Middle frontal gyrus (tissue), 1 donor: ENCODE measurements around the gene PRKAR1B.

Source experiments
- DNase-seq: peaks from one replicate; pipeline ENCODE4 v3.0.0-alpha.2; 2015; ENCODE audit warnings: low spot score; ENCODE audit errors: extremely low spot score

Gene PRKAR1B

GRCh38 chr7:514242-514641 is 212.8 kb downstream of the PRKAR1B start:
- DNase-seq = no peak

- DNase-seq = no peak
Measured at GRCh38 chr7:513521-514166, 213.4 kb downstream of the PRKAR1B start.

- no peak for DNase-seq
Measured at GRCh38 chr7:512541-513311, 214.4 kb downstream of the PRKAR1B start.

DNA sequence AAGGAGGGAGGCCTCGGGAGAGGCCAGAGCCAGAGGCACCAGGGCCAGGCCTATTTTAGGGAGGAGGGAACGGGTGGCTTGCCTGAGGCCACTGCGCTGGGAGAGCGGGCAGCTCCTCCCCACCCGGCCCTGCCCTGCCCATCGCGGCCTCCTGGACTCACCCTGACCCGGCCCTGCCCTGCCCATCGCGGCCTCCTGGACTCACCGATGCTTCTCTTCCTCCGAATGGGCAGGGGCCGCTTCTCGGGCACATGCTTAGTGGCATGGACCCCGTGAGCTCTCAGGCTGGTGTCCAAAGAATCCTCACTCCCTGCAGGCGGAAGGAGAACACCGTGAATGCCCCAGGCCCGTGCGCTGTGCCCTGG is 215.0 kb downstream of the PRKAR1B start:
- no peak for DNase-seq

- no peak for DNase-seq
Measured at GRCh38 chr7:511476-512145, 215.5 kb downstream of the PRKAR1B start.

- no peak for DNase-seq
Measured at GRCh38 chr7:510782-511281, 216.2 kb downstream of the PRKAR1B start.

- DNase-seq = no peak
Measured at GRCh38 chr7:510131-510481, 217.0 kb downstream of the PRKAR1B start.

DNA sequence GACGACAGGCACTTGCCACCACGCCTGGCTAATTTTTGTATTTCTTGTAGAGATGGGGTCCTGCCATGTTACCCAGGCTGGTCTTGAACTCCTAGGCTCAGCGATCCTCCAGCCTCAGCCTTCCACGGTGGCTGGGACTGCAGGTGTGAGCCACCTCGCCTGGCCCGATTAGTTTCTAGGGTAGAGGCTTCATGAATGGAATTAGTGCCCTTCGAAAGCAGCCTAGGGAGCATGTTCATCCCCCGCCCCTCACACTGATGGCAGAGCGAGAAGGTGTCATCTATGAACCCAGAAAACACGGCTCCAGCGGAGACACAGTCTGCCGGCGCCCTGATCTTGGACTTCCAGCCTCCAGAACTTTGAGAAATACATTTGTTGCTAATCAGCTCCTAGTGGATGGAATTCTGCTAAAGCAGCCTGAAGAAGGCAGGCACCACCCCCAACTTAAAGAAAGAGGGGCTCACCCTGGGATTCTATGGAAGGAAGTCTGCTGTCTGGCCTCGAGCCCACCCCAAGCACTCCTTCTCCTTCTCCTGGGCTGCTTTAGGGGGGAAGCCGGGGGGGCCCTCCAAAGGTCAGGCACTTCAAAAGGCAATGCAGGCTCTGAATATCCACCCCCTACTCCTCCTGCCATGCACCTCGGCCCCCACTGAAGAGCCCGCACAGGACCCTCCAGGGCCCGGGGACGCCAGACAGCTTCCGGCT is 217.5 kb downstream of the PRKAR1B start:
- DNase-seq = no peak

- no peak for DNase-seq
Measured at GRCh38 chr7:508461-509170, 218.5 kb downstream of the PRKAR1B start.

GRCh38 chr7:507623-508300 is 219.3 kb downstream of the PRKAR1B start:
- no peak for DNase-seq

GRCh38 chr7:506921-507622 is 220.0 kb downstream of the PRKAR1B start:
- DNase-seq = no peak

- no peak for DNase-seq
Measured at GRCh38 chr7:506391-506831, 220.7 kb downstream of the PRKAR1B start.

GRCh38 chr7:505171-505570 is 221.9 kb downstream of the PRKAR1B start:
- no peak for DNase-seq

DNA sequence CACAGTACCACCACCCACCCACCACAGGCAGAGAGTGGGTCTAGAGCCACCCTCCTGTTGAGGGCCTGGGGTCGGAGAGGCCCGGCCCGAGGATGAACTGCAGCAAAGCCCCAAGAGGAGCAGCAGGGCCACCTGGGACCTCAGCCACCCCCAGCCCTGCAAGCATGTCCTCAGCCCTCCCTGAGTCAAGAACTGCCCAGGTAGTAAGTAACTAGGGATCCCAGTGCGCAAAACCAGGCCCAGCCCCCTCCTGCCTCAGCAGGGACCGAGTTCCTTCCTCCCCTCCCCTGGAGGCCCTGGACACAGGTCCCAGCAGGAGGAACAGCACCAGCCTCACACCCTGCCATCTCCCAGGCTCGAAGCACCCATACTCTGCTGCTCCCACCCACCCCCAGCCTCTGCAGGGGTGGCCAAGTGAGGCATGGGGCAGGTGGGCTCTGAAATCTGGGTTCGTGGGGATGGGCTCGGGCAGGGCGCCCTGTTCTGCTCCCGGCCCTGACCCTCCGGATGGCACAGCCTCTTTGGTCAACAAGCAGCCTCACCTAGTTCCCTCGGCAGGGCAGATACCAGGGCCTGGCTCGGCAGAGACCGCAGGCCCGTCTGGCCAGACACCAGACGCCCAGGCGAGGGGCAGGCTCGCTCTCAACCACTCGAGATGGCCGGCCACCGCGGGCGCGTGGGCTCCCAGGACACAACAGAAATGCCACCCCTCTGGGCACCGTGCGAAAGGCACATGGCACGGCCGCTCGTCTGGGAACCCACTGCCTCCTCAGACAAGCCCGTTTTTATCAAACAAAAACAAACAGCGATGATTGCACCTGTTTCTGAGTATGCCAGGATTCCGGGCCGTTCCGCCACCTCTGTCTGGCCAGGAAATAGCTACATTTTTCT is 222.6 kb downstream of the PRKAR1B start:
- DNase-seq = no peak

DNA sequence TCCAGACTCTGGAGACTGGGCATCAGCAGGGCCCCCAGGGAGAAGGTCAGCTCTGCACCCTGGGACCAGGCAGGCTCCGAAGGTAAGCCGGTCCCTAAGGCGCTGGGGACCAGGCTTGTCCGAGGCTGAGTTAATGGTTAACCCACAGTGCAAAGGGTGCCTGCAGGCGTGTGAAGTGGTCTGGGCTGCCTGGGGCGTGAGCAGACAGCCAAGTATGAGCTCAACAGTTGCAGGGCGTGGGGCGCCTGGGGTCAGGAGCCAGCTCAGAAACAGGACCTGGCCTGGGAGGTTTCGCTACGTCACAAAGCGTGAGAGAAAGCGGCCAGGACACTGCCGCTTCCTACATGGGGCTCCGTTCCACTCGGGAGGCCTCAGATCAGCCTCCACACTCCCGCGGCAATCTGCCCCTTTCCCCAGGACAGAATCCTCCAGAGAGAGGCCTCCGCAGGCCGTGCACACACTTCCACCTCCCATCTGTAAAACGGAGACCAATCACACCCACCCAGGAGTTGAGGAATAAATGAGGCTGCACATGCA is 223.4 kb downstream of the PRKAR1B start:
- no peak for DNase-seq

GRCh38 chr7:502296-502695 is 224.8 kb downstream of the PRKAR1B start:
- no peak for DNase-seq

DNA sequence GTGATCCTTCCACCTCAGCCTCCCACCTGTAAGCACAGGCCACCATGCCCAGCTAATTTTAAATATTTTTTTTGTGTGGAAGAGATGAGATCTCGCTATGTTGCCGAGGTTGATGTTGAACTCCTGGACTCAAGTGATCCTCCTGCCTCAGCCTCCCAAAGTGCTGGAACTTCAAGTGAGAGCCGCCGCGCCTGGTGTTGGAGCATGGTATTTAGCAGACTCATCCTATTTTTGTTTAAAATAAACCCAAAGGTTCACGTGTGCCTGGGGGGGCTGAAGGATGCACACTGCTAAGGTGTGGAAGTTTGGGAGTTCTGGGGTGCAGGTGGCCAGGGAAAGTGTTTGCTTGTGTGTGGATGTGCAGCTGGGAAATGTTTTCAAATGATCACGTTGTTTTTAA is 225.6 kb downstream of the PRKAR1B start:
- DNase-seq = no peak

GRCh38 chr7:500521-501420 is 226.3 kb downstream of the PRKAR1B start:
- no peak for DNase-seq
